Measurements from ENCODE around the gene TXNRD3. TPM values are rescaled to one million over a fixed set of nuclear protein-coding genes. Genes with fewer than 3 reads are reported as not detected.

Gene TXNRD3
- total RNA-seq, 1 experiment from 2014 or later: 6.9 TPM

DNA sequence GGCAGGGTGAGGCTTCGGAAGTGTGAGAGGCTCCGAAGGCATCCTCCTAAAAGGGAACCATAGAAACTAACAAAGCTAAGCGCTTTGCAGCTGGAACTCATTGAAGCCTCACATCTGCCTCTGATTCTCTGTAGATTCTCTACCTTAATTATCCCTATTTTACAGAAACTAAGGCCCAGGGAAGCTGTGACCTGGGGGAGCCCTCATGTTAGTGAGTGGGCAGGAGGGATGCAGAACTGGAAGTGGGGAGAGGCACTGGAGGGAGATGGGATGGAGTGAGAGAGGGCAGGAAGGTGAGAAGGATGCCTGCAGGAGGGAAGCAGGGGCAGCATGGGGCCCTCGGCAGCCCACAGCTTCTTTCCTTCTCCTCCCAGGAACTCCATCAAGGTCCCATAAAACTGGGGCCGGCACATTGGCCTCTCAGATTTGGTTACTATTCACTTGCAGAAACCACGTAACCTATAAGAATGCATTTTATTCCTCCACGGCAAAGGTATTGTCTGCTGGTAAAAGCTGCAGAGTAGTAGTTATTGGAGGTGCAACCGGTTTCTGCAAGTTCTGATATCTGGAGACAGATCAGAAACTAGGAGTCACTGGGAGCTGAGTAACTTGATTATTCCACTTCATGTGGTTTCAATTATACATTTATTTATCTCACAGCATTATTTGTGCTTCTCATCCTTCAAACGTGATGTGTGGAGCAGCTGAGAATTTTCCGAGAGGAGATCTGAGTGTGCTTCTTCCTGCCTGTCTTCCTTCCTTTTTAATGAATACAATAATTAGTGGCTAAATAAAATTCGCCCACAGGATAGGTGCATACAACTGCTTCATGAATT, 25.1 kb upstream of the TXNRD3 start:
- CTCF ChIA-PET: interaction anchor here (0.6 to 3.0 kb wide), 19 partner anchors 9 to 868 kb away, joined by 3 to 18 read pairs (median 4); partner anchors contain the start of genes CHST13 and PLXNA1

DNA sequence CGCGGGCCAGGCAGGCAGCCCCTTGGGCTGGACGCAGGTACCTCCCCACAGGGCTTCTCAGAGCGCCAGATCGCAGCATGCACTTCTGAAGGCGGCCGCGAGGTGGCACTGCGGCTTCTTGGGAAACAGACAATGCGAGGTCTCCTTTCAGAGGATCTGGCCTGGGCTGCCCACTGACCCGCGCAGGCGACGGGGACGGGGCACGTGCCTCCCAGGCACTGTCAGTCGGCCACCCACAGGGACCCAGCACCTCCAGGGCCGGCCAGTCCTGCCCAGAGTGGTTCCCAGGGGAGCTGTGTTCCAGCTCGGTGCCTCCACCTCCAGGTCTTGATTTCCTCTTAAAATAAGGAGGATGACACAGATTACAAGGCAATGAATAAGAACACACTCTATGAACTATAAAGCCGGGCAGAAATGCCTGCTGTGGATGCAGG, 24.4 kb upstream of the TXNRD3 start:
- POLR2A ChIA-PET: interaction anchor here (0.7 kb wide), 1 partner anchor 20 kb away, joined by 3 read pairs; no protein-coding TSS in a partner anchor
- CTCF ChIA-PET: interaction anchor here (0.6 to 3.0 kb wide), 25 partner anchors 9 to 868 kb away, joined by 3 to 18 read pairs (median 3); partner anchors contain the start of genes CHST13 and PLXNA1
- Mint-ChIP-seq H3K4me3 (peak overlapping the region; percentile 54), H3K4me1 (peaks cover 22% of the 10 kb centered on the region), H3K9me3 (peaks cover 7% of the 10 kb centered on the region), H3K27me3 (ENCODE audit: low read depth) (peaks cover 31% of the 10 kb centered on the region), H3K36me3 (peaks cover 3% of the 10 kb centered on the region; the same call in 1 of the 2 replicates), H3K27ac (no peak overlapping the region)
- DNase-seq (ENCODE audit: low spot score) (peak; percentile 96), ATAC-seq (peak; percentile 92)
- TF ChIP-seq, protein P1, sequence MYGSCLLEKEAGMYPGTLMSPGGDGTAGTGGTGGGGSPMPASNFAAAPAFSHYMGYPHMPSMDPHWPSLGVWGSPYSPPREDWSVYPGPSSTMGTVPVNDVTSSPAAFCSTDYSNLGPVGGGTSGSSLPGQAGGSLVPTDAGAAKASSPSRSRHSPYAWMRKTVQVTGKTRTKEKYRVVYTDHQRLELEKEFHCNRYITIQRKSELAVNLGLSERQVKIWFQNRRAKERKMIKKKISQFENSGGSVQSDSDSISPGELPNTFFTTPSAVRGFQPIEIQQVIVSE (CRISPR knock-in tag; IDR thresholded peaks at IDR 0.05; ENCODE audit: borderline replicate concordance): no peak
- TF ChIP-seq, protein P2, sequence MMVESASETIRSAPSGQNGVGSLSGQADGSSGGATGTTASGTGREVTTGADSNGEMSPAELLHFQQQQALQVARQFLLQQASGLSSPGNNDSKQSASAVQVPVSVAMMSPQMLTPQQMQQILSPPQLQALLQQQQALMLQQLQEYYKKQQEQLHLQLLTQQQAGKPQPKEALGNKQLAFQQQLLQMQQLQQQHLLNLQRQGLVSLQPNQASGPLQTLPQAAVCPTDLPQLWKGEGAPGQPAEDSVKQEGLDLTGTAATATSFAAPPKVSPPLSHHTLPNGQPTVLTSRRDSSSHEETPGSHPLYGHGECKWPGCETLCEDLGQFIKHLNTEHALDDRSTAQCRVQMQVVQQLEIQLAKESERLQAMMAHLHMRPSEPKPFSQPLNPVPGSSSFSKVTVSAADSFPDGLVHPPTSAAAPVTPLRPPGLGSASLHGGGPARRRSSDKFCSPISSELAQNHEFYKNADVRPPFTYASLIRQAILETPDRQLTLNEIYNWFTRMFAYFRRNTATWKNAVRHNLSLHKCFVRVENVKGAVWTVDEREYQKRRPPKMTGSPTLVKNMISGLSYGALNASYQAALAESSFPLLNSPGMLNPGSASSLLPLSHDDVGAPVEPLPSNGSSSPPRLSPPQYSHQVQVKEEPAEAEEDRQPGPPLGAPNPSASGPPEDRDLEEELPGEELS (CRISPR knock-in tag; IDR thresholded peaks at IDR 0.05): no peak
- TF ChIP-seq NR3C1 (CRISPR knock-in tag; conservative IDR thresholded peaks at IDR 0.05; ENCODE audit: low read depth) (0 out of 2 replicates have a peak, but pooled peaks have one; percentile 71), ESRRA (CRISPR knock-in tag; IDR thresholded peaks at IDR 0.05; ENCODE audit: borderline replicate concordance) (no peak), GRHL2 (CRISPR knock-in tag; IDR thresholded peaks at IDR 0.05; ENCODE audit: insufficient replicate concordance, severe bottlenecking) (no peak), ELF4 (CRISPR knock-in tag; IDR thresholded peaks at IDR 0.05; ENCODE audit: low read depth) (no peak), TEAD1 (CRISPR knock-in tag; IDR thresholded peaks at IDR 0.05) (no peak), SOX15 (CRISPR knock-in tag; IDR thresholded peaks at IDR 0.05) (no peak), RORB (CRISPR knock-in tag; IDR thresholded peaks at IDR 0.05) (no peak)

More for the DNA sequence above, 25.1 kb upstream of the TXNRD3 start:
- Mint-ChIP-seq H3K4me3 (no peak overlapping the region), H3K4me1 (peaks cover 23% of the 10 kb centered on the region), H3K9me3 (peaks cover under 1% of the 10 kb centered on the region), H3K36me3 (no peaks in the 10 kb centered on the region), H3K27ac (no peak overlapping the region), H3K27me3 (ENCODE audit: low read depth) (peaks cover 31% of the 10 kb centered on the region)
- TF ChIP-seq CBFB (CRISPR knock-in tag; IDR thresholded peaks at IDR 0.05; ENCODE audit: low read depth) (no peak), ZBTB21 (CRISPR knock-in tag; IDR thresholded peaks at IDR 0.05; ENCODE audit: borderline replicate concordance) (no peak), JUN (CRISPR knock-in tag; IDR thresholded peaks at IDR 0.05) (no peak)
- TF ChIP-seq, protein P3, sequence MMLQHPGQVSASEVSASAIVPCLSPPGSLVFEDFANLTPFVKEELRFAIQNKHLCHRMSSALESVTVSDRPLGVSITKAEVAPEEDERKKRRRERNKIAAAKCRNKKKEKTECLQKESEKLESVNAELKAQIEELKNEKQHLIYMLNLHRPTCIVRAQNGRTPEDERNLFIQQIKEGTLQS (CRISPR knock-in tag; conservative IDR thresholded peaks at IDR 0.05): no peak
- TF ChIP-seq, protein P4, sequence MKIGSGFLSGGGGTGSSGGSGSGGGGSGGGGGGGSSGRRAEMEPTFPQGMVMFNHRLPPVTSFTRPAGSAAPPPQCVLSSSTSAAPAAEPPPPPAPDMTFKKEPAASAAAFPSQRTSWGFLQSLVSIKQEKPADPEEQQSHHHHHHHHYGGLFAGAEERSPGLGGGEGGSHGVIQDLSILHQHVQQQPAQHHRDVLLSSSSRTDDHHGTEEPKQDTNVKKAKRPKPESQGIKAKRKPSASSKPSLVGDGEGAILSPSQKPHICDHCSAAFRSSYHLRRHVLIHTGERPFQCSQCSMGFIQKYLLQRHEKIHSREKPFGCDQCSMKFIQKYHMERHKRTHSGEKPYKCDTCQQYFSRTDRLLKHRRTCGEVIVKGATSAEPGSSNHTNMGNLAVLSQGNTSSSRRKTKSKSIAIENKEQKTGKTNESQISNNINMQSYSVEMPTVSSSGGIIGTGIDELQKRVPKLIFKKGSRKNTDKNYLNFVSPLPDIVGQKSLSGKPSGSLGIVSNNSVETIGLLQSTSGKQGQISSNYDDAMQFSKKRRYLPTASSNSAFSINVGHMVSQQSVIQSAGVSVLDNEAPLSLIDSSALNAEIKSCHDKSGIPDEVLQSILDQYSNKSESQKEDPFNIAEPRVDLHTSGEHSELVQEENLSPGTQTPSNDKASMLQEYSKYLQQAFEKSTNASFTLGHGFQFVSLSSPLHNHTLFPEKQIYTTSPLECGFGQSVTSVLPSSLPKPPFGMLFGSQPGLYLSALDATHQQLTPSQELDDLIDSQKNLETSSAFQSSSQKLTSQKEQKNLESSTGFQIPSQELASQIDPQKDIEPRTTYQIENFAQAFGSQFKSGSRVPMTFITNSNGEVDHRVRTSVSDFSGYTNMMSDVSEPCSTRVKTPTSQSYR (CRISPR knock-in tag; IDR thresholded peaks at IDR 0.05): no peak
- TF ChIP-seq, protein P5, sequence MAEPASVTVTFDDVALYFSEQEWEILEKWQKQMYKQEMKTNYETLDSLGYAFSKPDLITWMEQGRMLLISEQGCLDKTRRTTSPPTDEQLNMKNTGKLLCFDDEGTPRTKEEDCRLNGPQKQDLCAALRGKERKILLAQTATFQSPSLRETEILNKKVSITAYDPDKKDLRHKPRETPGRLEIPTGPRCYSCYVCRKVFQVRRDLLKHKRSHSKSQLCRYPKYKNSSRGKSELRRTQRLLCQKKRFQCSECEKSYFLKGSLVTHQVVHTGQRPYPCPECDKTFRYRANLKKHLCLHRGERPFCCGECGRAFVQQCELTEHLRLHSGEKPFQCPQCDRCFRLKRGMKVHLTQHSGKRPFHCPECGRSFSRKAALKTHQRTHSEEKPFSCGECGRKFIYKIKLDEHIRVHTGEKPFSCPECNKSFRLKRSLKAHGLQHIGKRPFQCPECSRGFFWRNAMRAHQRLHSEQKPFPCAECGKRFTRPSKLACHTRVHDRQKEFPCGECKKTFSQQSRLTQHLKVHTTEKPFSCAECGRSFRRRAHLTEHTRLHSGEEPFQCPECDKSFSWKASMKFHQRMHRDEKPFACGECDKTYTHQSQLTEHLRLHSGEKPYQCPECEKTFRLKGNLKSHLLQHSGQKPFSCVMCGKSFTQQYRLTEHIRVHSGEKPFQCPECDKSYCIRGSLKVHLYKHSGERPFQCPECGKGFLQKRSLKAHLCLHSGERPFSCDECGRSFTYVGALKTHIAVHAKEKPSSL (CRISPR knock-in tag; conservative IDR thresholded peaks at IDR 0.05): no peak
- TF ChIP-seq, protein P6, sequence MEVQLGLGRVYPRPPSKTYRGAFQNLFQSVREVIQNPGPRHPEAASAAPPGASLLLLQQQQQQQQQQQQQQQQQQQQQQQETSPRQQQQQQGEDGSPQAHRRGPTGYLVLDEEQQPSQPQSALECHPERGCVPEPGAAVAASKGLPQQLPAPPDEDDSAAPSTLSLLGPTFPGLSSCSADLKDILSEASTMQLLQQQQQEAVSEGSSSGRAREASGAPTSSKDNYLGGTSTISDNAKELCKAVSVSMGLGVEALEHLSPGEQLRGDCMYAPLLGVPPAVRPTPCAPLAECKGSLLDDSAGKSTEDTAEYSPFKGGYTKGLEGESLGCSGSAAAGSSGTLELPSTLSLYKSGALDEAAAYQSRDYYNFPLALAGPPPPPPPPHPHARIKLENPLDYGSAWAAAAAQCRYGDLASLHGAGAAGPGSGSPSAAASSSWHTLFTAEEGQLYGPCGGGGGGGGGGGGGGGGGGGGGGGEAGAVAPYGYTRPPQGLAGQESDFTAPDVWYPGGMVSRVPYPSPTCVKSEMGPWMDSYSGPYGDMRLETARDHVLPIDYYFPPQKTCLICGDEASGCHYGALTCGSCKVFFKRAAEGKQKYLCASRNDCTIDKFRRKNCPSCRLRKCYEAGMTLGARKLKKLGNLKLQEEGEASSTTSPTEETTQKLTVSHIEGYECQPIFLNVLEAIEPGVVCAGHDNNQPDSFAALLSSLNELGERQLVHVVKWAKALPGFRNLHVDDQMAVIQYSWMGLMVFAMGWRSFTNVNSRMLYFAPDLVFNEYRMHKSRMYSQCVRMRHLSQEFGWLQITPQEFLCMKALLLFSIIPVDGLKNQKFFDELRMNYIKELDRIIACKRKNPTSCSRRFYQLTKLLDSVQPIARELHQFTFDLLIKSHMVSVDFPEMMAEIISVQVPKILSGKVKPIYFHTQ (CRISPR knock-in tag; IDR thresholded peaks at IDR 0.05): no peak
- TF ChIP-seq, protein P7, sequence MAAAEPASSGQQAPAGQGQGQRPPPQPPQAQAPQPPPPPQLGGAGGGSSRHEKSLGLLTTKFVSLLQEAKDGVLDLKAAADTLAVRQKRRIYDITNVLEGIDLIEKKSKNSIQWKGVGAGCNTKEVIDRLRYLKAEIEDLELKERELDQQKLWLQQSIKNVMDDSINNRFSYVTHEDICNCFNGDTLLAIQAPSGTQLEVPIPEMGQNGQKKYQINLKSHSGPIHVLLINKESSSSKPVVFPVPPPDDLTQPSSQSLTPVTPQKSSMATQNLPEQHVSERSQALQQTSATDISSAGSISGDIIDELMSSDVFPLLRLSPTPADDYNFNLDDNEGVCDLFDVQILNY (CRISPR knock-in tag; IDR thresholded peaks at IDR 0.05): no peak
- no peak for DNase-seq (ENCODE audit: low spot score)
- ATAC-seq: peak; percentile 10
- POLR2A ChIA-PET: interaction anchor here (0.7 kb wide), 1 partner anchor 20 kb away, joined by 3 read pairs; no protein-coding TSS in a partner anchor

All from WTC11 (cell line).